ENCODE results near the gene NFE2.
"Not testable (repeated sequence)": the region's sequence is repeated elsewhere in the genome, so short reads cannot be mapped to it uniquely, and the experiment has no call there.

NFE2 gene

DNA sequence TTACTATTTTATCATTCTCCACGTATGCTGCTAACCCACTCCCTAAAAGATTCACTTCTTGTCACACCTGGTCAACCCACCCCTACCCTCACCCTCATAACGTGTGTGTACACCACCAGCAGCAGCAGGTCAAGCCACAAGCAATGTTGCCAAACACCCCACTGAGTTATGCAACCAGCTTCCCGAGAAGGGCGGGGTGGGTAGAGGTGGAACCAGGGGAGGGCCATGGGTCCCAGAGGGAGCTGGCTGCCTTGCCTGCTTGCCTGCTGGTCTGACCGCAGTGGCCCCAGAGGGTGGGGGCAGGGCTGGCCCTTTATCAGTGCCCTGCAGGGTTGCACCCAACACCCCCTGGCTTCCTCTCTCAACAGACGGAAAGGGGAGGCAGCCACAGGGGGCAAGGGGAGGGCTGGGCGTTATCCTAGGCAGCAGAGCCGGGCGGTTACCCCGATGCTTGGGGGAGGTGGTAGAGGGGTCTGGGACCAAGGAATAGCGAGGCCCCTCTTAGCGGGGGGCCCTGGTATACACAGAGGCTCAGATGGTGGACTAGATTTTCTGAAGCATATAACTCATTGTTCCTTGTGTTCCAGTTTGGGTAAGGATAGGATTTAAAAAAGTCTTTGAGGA, 3.5 kb upstream of the NFE2 start:
- DNase-seq = no peak

- DNase-seq = no peak
Observed at GRCh38 chr12:54303640-54304039, 2.8 kb upstream of the NFE2 start.

GRCh38 chr12:54301428-54302048, 723 bp upstream of the NFE2 start:
- DNase-seq = no peak

- DNase-seq = no peak
Observed at GRCh38 chr12:54300225-54300731, 537 bp downstream of the NFE2 start.

GRCh38 chr12:54299515-54300224, 1.1 kb downstream of the NFE2 start:
- no peak for DNase-seq

DNA sequence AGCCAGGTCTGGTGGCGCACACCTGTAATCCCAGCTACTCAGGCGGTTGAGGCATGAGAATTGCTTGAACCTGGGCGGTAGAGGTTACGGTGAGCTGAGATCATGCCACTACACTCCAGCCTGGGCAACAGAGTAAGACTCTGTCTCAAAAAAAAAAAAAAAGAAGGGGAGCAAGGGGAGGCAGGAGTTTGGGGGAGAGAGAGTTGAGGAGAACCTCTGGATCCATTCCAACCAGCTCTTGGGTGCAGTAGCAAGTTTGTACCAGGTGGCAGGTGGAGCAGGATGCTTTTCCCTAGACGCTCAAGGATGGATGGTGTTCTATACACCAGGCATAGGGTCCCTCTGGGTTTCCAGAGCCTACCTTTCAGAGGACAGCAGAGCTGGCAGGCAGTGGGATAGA, 1.9 kb downstream of the NFE2 start:
- no peak for DNase-seq

- DNase-seq = no peak
Observed at GRCh38 chr12:54296393-54297099, 4.3 kb downstream of the NFE2 start.

DNA sequence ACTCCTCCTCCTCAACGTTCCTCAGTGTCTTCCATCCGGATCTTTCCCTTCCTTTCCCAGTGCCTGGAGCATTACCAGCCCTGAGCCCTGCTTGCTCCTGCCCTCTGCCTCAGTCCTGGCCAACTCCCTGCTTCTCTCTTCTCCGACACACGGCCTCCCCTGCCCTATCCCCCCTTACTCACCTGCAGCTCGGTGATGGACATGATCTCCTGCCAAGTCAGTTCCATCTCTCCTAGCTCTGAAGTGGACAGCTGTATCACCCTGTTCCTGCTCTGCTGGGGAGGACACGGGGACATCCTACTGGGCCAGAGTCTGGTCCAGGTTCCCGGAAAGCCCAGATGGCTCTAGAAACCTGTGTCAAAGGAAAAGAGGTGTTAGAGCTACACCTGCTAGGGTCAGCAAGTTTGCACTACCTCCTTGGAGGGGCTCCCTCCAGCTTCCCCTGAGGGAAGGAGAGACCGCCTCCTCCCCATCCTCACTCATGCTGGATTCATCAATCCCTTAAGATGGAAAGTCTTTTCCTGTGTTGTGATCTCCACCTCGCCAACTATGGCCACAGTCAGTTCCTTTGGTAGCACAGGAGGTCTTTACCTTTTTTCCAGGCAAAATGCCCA, 5.8 kb downstream of the NFE2 start:
- no peak for DNase-seq

DNA sequence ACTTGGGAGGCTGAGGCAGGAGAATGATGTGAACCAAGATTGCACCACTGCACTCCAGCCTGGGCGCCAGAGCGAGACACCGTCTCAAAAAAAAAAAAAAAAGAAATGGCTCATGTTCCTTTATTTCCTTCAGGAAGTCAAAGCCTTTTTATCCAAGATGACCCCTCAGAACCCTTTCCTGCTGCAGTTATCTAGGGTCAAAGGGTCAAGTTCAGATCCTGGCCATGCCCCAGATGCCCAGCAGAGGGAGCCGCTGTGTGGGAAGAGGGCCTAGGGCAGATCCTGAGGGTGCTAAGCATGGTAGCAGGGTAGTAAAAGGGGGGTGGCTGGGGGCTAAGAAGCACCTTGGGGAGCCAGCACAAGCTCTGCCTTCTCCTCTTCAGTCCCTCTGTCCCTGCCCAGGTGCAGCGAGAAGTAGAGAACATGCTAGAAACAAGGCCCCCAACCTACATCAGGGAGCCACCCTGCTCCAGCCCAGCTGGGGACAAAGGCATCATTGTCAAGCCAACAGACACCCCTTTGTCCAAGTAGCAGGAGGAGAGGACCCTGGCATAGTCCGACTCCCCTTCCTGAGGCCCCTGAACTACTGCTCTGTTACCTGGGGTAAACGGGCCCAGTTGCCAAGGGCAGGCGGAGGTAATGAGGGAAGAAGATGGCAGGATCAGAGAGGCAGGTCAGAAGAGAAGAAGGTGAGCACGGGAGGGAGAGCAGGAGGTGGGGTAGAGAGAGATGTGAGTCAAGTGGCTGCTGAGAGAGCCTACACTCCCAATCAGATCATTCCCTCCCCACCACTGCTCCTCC, 6.5 kb downstream of the NFE2 start:
- DNase-seq = peak in 4 of 6 experiments; percentile 30 to 49 (median 42)

GRCh38 chr12:54292931-54293241, 7.9 kb downstream of the NFE2 start:
- no peak for DNase-seq

DNA sequence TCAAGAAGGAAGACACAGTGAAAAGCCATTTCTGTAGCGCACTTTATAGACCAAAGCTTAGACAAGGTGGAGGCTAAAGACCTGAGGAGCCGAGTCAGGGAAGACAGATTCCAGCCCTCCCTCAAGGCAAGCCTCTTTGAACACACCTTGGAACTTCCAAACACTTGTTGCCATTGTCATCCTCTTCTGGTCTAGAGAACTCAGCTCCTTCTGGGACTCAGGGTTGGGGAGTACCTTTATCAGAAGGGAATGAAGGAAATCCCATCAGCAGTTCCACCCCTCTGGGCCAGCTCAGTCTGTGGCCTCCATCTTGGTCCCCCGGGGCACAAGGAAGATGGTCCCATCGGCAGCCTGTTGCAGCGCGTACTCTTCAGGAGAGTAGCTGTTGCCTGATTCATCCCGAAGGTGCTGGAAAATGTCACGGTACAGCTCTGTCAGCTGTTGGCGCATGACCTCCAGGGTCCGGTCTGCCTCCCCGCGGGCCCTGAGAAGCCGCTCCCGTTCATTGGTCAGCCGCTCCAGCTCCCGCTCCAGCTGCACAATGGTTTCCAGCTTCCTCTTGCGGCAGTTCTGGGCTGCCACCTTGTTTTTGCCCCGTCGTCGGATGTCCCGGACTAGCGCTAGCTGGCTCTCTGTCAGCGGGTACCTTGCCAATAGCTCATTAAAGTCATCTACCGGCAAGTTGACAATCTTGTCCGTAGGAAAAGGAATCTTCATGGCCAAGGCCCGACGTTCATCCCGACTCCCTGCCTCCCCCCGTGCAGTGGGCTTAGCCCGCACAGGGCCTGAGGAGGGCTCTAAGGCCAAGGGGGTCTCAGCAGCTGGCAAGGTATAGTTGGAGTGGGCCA, 8.5 kb downstream of the NFE2 start:
- DNase-seq = no peak

GRCh38 chr12:54287261-54288157, 13.3 kb downstream of the NFE2 start:
- peak in 1 of 6 experiments; percentile 19 for DNase-seq

DNA sequence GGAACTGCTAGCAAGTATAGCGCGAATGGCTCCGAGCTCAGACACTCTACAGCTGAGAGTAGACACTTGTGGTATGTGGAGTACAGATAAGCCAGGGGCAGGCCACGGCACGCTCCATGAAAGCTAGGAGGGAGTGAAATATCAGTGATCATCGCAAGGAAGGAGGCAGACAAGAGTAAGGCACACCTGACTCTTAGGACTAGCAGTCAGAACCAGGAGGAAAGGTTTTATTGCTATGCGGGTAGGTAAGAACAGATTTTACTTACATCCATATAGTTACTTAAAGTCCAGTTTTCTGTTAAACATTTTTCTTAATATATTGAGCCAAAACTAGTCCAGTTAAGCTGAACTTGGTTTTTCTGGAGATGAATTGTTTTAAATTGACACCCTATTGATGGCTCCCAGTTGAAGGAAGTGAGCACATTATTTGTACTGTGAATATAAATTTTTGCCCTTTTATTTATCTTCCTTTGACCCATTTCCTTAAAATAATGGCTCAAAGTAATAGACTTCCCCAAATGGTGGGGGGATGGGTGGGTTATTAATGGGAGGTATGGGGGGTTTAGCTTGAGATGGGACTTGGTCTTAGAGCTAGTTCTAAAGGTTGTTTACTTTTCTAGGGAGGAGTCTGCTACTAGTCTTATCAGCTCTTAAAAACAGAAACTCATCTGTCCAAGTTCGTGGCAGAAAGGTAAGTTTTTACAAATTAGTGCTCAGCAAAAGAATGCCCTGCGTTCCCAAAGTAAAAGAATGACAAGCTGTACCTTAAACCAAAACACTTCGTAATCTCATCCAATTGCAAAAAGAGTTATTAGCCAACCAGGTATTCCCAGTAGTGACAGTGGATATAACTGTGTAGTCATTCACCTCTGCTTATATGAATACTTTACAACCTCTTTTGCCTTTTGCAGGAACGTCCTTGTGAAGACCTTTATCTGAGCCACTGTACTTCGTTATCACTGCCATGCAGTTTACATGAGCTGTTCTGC, 14.5 kb downstream of the NFE2 start:
- peak in 1 of 6 experiments; percentile 13 for DNase-seq

GRCh38 chr12:54285150-54286041, 15.4 kb downstream of the NFE2 start:
- DNase-seq = peak in 1 of 6 experiments; percentile 14

DNA sequence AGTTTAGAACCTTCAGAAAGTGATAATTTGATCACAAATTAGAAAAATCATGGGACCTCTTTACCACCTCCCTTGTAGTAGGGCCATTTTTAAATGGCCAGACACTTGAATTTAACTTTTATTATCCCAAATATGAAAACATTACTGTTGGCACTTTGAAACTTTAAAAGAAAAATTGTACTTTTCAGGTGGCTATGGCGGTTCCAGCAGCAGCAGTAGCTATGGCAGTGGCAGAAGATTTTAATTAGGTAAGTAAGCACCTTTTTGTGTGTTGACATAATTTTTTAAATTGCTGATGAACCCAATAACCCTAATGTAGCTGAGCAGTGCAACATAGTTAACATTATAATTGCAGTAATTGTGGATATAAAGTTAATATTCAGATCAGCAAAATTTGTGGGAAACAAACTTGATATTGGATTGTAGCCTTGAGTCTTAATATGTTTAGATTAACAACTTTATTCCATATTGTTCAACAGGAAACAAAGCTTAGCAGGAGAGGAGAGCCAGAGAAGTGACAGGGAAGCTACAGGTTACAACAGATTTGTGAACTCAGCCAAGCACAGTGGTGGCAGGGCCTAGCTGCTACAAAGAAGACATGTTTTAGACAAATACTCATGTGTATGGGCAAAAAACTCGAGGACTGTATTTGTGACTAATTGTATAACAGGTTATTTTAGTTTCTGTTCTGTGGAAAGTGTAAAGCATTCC, 16.6 kb downstream of the NFE2 start:
- not testable (repeated sequence) for DNase-seq

GRCh38 chr12:54282949-54283593, 17.7 kb downstream of the NFE2 start:
- peak in 2 of 6 experiments; percentile 12 to 17 for DNase-seq

Measured in stimulated activated naive CD4-positive, alpha-beta T cell (primary cell).